ENCODE results near the gene PHOSPHO1.
A peak's percentile ranks its signal among the peaks of the same experiment; 100 is the strongest.
"Not testable (repeated sequence)": the region's sequence is repeated elsewhere in the genome, so short reads cannot be mapped to it uniquely, and the experiment has no call there.

Gene PHOSPHO1

DNA sequence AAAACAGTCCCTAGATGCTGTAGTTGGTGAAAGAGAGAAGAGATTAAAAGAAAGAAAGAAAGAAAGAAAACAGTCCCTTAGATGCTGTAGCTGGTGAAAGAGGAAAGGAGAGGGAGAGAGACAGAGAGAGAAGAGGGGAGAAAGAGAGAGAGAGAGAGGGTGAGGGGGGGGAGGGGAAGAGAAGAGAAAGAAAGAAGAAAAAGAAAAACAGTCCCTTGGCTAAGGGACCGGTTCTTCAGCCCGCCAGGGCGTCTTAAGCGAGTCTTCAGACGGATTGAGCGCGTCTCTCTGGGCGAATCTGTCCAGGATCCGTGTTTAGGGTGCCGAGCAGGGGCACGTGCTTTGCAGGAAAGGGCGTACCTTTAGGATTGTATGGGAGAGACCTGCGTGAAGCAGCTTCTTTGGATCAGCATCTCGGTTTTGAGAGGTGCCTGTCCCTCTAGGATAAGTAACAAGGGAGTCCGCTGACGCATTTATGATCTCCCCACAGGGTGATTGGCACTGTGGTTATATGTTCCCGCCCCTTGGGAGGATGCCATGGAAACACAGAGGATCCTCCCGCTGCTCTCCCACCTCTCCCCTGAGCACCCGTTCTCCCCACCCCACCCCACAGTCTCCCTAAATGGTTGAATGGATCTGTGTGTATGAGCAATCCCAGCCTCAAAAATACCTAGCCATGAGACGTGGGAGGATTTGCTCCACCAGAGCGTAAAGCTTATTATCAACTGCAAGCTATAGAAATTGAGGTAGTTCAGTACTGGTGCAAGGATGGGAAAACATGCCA lies 36.9 kb downstream of the PHOSPHO1 start:
- no peak for DNase-seq (ENCODE audit: low read depth)

DNA sequence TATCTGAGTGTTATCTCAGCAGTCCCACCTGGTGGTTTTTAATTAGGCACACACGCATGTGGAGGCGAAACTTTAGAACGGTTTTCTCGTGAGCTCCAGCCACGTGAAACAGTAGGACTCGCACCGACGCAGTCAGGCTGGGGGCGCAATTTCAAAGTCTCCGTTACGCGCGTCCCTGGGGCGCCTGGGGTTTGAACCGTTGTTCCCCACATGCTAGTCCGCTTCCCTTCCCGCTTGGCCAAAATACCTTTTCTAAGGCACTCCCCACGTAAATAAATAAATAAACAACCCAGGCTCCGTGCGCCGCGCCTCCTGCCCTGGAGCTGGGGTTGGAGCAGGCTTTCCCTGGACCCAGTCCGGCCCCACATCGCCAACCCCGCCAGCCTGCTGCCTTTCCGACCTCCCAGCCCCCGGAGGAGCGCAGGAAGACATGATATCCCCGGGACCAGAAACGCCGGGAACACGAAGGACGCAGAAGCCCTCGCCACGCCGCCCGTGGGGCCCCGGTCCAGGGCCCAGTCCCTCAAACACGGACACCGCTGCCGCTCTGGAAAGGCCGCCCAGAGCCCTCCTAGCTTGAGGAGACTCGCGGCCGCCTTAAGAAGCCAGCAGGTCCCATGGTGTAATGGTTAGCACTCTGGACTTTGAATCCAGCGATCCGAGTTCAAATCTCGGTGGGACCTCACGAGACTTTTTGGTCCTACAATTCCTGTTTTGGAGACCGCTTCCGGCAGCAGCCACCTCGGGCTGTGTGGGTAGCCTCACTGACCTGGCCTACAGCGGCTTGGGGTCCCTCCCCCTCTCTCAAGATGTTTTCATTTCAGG lies 38.5 kb downstream of the PHOSPHO1 start:
- peak; percentile 89 for DNase-seq (ENCODE audit: low read depth)

DNA sequence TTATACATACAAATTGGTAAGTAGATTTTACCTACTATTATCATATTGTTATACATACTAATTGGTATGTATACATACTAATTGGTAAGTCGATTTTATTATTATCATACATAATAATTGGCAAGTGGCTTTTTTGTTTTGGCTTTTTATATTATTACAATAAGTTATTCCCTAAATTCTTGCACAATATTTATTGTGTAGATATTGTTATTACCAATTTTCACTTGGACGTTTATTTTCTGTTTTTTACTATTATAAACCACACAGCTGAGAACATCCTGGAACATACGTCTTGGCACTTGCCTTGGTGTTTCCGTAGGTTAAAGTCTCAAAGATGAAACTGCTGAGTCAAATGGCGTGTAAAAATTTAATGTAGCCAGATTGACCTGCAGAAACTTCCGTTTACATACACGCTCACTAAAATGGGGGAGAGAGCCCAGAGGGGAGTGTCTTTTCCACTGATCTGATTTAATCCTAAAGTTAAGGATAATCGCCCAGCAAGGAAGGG lies 39.1 kb downstream of the PHOSPHO1 start:
- no peak for DNase-seq (ENCODE audit: low read depth)

DNA sequence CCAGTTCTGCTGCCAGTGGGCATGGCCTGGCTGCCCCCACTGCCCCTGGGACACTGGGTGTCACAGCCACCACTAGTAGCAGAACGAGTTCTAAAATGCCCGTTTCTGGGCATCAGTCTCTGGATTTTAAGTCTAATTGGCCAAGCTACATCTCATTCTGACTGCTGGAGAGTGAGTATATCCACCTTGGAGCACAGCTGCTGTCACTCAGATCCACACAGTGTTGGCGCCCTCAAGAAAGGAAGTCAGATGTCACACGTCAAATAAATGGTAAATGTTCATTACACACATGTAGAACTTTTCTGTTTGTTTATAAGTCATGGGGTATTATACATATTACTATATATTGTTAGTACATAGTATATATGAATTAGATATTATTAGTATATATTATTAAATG lies 39.7 kb downstream of the PHOSPHO1 start:
- no peak for DNase-seq (ENCODE audit: low read depth)

DNA sequence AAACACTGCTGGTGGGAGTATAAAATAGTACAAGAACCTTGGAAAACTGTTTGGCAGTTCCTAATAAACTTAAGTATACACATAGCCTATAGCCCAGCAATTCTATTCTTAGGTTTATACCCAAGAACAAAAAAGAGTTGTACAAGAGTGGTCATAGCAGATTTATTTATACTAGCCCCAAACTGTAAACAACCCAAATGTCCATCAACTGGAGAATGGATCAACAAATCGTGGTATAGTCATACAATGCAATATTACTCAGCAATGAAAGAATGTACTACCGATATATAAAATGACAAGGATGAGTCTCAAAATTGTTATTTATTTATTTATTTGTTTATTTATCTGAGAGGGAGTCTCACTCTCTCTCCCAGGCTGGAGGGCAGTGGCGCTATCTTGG lies 43.3 kb downstream of the PHOSPHO1 start:
- DNase-seq (ENCODE audit: low read depth), result no peak

DNA sequence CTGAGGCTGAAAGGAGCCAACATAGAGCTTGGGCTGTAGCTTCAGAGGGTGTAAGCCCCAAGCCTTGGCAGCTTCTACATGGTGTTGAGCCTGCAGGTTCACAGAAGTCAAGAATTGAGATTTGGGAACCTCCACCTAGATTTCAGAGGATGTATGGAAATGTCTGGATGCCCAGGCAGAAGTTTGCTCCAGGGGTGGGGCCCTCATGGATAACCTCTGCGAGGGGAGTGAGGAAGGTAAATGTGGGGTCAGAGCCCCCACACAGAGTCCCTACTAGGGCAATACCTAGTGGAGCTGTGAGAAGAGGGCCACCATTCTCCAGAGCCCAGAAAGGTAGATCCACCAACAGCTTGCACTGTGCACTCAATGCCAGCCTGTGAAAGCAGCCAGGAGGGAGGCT lies 45.2 kb downstream of the PHOSPHO1 start:
- DNase-seq (ENCODE audit: low read depth), result not testable (repeated sequence)

DNA sequence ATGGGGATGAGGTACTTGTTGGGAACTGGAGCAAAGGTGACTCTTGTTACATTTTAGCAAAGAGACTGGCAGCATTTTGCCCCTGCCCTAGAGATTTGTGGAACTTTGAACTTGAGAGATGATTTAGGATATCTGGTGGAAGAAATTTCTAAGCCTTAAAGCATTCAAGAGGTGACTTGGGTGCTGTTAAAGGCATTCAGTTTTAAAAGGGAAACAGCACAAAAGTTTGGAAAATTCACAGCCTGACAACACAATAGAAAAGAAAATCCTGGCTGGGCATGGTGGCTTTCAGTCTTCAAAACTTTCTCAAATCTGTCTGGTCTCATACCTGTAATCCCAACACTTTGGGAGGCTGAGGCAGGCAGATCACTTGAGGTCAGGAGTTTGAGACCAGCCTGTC lies 46.1 kb downstream of the PHOSPHO1 start:
- not testable (repeated sequence) for DNase-seq (ENCODE audit: low read depth)

DNA sequence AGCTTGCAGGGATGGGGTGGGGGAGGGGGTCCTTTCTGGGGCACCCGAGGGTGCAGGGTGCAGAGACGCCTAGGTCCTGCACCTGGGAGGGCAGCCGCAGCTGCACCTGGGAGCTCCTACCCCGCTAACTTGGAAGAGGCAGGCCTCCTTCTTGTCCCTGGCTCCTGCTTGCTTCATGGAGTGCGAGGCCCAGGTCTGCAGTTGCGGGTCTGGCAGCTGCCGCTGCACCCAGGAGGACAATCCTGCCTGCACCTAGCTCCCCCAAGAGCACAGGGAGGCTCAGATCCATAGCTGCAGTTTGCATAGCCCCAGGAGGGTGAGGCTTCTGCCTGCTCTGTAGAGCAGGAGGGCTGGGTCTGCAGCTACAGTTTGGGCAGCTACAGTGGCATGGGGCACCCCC lies 46.8 kb downstream of the PHOSPHO1 start:
- DNase-seq (ENCODE audit: low read depth), result no peak

DNA sequence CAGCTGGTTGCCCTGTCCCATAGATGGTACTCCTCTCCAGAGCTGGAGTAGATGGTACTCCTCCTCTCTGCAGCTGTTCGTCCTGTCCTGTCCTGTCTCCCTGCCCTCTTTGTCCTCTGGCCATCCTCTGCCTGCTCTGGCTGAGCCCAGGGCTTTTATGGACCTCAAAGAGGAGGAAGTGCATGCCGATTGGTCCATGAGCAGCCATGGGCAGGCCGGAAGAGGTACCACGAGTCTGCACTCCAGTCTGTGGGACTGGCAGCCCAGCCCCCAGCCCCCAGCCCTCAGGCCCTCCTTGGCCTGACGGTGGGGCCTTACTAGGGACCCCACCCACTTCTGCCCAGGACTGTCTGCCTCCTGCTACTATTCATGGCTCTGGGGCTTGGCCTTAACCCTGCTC lies 47.2 kb downstream of the PHOSPHO1 start:
- DNase-seq (ENCODE audit: low read depth), result no peak

DNA sequence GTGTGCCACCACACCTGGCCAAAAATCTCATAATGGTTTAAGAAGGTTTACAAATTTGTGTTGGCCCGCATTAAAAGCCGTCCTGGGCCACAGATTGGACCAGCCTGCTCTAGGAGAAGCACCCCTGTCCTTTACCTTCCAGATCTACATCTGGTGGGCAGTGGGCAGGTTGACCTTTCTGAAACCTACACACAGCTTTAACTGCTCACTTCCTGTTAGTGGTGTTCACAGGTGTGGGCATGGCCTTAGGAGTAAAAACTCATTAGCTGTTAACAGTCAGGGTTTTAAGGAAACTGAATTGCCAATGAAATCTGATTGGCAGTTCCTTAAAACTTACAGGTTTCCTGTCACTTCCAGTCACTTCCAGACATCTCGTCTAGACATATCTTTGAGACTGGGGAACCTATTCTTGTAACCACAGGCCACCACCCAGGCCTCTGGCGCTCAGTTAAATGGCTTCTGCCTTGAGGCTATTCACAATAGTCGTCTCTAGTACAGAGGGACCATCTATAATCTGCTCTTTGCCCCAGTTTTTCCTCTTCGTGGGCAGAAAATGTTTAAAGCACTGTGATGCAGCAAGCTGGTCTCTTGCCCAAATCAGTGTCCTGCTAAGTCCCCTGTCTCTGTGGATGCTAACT lies 49.5 kb downstream of the PHOSPHO1 start:
- DNase-seq (ENCODE audit: low read depth), result no peak

DNA sequence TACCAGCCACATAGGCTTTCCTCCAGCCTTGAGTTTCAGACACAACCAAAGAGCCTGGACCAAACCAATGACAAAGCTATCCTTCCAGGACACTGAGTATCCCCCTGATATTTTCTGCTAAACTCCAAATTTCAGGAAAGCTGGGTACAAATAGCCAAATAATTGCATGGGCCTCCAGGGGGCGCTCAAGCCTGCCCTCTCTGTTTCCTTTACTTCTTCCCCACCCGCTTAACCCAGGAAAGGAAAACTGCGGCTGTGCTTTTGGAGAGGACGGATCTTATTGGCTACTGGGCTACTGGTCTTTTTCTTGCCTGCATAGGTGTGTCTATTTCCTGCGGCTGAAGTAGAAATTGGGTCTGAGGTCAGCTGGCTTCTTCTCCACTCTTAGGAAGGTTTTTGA lies 50.3 kb downstream of the PHOSPHO1 start:
- DNase-seq (ENCODE audit: low read depth), result peak; percentile 53

DNA sequence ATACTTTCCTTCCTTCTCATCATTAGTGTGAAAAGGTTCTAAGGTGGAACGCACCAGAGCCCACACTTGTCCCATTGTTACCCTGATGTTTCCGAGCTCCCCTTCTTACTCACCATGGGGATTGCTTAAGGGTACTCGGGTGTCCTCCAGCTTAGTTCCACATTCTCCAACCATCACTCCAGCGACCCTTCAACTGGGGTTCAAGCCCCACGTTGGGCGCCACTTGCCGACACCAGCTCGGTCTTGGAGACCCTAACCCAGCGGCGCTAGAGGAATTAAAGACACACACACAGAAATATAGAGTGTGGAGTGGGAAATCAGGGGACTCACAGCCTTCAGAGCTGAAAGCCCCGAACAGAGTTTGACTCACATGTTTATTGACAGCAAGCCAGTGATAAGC lies 54.6 kb downstream of the PHOSPHO1 start:
- not testable (repeated sequence) for DNase-seq (ENCODE audit: low read depth)
